ENCODE measurements around the gene ADAMTSL3. TPM values are rescaled to one million over a fixed set of nuclear protein-coding genes. Genes with fewer than 3 reads are reported as not detected.
"Not testable (repeated sequence)": the region's sequence is repeated elsewhere in the genome, so short reads cannot be mapped to it uniquely, and the experiment has no call there.

Gene ADAMTSL3
- total RNA-seq, 1 experiment from 2014 or later: 0.05 TPM

DNA sequence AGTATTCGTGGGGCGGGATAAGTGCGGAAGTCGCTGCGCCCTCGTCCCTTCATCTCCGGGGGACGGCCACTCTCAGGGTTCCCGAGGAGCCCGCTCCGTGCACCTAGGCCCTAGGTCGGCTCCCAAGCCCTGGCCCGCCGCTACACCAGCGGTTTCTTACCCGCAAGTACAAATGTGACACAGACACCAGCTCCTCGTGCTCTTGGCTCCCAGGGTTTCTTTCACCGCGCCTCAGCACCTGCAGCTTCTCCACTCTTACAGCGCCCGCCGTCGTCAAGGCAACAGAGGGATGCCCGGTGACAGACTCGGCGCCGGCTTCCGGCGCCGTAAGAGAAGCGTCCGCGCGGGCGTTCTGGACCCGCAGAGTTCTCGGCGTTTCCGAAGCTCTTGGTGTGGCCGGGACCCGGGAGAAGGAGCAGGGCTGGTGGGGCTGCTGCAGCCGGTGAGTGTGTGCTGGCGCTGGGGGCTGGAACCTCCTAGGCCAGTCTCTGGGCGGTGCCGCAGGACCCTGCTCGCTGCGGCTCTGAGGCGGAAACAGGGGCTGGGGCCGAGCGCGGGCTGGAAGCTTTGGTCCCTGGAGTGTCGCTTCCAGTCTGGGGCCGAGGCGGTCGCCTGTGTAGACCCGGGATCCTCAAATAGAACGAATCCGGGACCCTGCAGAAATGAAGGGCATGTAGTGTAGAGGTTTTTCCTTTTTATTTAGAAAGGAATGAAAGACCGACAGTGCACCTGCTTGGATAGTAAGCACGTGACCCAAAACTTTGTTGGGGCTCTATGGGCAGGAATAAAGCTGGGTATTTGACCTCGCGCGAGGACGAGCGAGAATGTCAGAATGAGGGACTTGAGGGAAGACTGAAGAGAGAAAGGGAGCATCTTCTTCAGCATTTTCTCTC lies 426.2 kb downstream of the ADAMTSL3 start:
- no peak for ATAC-seq
- RAD21 ChIA-PET (ENCODE audit: low non-redundant PET in 1 of 2, low total read pairs in 2 of 2, uncharacterized antibody in 2 of 2, unreplicated experiment in 2 of 2): no interaction called here
- no peak overlapping the region for H3K4me2 ChIP-seq (ENCODE audit: low read length)

GRCh38 chr15:84080778-84081084 lies 426.8 kb downstream of the ADAMTSL3 start:
- RAD21 ChIA-PET (ENCODE audit: low non-redundant PET in 1 of 2, low total read pairs in 2 of 2, uncharacterized antibody in 2 of 2, unreplicated experiment in 2 of 2); ATAC-seq; H3K4me3 ChIP-seq (replicated peaks in 1 of 2; ENCODE audit: low read depth in 1 of 2, low read length in 2 of 2): not testable (repeated sequence)

More for the DNA sequence above, 426.2 kb downstream of the ADAMTSL3 start:
- no peaks in the 10 kb centered on the region for H3K79me2 ChIP-seq (ENCODE audit: insufficient read depth, low read length)
- TF ChIP-seq, protein P1, sequence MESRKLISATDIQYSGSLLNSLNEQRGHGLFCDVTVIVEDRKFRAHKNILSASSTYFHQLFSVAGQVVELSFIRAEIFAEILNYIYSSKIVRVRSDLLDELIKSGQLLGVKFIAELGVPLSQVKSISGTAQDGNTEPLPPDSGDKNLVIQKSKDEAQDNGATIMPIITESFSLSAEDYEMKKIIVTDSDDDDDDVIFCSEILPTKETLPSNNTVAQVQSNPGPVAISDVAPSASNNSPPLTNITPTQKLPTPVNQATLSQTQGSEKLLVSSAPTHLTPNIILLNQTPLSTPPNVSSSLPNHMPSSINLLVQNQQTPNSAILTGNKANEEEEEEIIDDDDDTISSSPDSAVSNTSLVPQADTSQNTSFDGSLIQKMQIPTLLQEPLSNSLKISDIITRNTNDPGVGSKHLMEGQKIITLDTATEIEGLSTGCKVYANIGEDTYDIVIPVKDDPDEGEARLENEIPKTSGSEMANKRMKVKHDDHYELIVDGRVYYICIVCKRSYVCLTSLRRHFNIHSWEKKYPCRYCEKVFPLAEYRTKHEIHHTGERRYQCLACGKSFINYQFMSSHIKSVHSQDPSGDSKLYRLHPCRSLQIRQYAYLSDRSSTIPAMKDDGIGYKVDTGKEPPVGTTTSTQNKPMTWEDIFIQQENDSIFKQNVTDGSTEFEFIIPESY (IDR thresholded peaks at IDR 0.05; ENCODE audit: extremely low read depth, insufficient replicate concordance, low read length): no peak
- TF ChIP-seq CEBPB (IDR thresholded peaks at IDR 0.05; ENCODE audit: low read depth): no peak
- no peak for TF ChIP-seq REST (IDR thresholded peaks at IDR 0.05; ENCODE audit: low read depth)
- TF ChIP-seq TCF7L2 (IDR thresholded peaks at IDR 0.05; ENCODE audit: borderline replicate concordance, extremely low read depth, insufficient read depth, insufficient read length): no peak
- no peak for TF ChIP-seq EGR1 (IDR thresholded peaks at IDR 0.05; ENCODE audit: low read depth)
- no peaks in the 10 kb centered on the region for H4K20me1 ChIP-seq (ENCODE audit: insufficient read depth)
- H3K27ac ChIP-seq (ENCODE audit: low read depth, low read length): no peak overlapping the region
- H3K4me1 ChIP-seq (ENCODE audit: control insufficient read depth in 1 of 2, insufficient read depth in 2 of 2, low read length in 2 of 2): no peaks in the 10 kb centered on the region
- BruUV-seq (replicated peaks): no TSS peak
- H3K9ac ChIP-seq (ENCODE audit: low read length): no peak overlapping the region
- no peak for DNase-seq (ENCODE audit: low read depth, low spot score)
- no peaks in the 10 kb centered on the region for H3K9me2 ChIP-seq (ENCODE audit: insufficient read depth)
- H3K36me3 ChIP-seq (ENCODE audit: control insufficient read depth in 1 of 2, insufficient read depth in 2 of 2, low read length in 2 of 2): no peaks in the 10 kb centered on the region
- H2AFZ ChIP-seq (ENCODE audit: low read depth, low read length, poor library complexity, severe bottlenecking): no peak overlapping the region
- intact Hi-C loops (cut with micrococcal nuclease): no loop called here
- CTCF ChIA-PET: no interaction called here
- no peaks in the 10 kb centered on the region for H3K9me3 ChIP-seq (ENCODE audit: control insufficient read depth in 1 of 2, insufficient read depth in 1 of 2, low read depth in 1 of 2, low read length in 2 of 2)
- peaks cover 8% of the 10 kb centered on the region; the same call in 1 of the 2 replicates for H3K27me3 ChIP-seq (ENCODE audit: insufficient read depth, low read length)
- no peak overlapping the region for H3K4me3 ChIP-seq (replicated peaks in 1 of 2; ENCODE audit: low read depth in 1 of 2, low read length in 2 of 2)
- POLR2A ChIA-PET: no interaction called here

More at GRCh38 chr15:84080778-84081084, 426.8 kb downstream of the ADAMTSL3 start:
- H3K27me3 ChIP-seq (ENCODE audit: insufficient read depth, low read length); H3K36me3 ChIP-seq (ENCODE audit: control insufficient read depth in 1 of 2, insufficient read depth in 2 of 2, low read length in 2 of 2); DNase-seq (ENCODE audit: low read depth, low spot score); H4K20me1 ChIP-seq (ENCODE audit: insufficient read depth); H3K27ac ChIP-seq (ENCODE audit: low read depth, low read length); intact Hi-C loops (cut with micrococcal nuclease); POLR2A ChIA-PET; H3K4me2 ChIP-seq (ENCODE audit: low read length); H3K9ac ChIP-seq (ENCODE audit: low read length); CTCF ChIA-PET; H3K79me2 ChIP-seq (ENCODE audit: insufficient read depth, low read length); H3K4me1 ChIP-seq (ENCODE audit: control insufficient read depth in 1 of 2, insufficient read depth in 2 of 2, low read length in 2 of 2); BruUV-seq (replicated peaks); H3K9me2 ChIP-seq (ENCODE audit: insufficient read depth); H2AFZ ChIP-seq (ENCODE audit: low read depth, low read length, poor library complexity, severe bottlenecking); H3K9me3 ChIP-seq (ENCODE audit: control insufficient read depth in 1 of 2, insufficient read depth in 1 of 2, low read depth in 1 of 2, low read length in 2 of 2): not testable (repeated sequence)

All from HCT116 (cell line).